Stomach (tissue), 9 donors: ENCODE data around the gene RSAD1. TPM values are rescaled to one million over a fixed set of nuclear protein-coding genes. Genes with fewer than 3 reads are reported as not detected.

ENCODE experiments used
- DNase-seq, 2 donors: peaks; one replicate each; pipeline versions ENCODE4 v3.0.0 to v3.0.0-alpha.2; 2013 to 2019
- H3K27ac ChIP-seq, 5 donors: fragments of 200-600 bp in 4 of 5; sonication (generic) in 4 of 5; one replicate each; pipeline ENCODE4 v1.5.1; 2013 to 2019; ENCODE audit warnings: mild to moderate bottlenecking in 1 of 5, moderate library complexity in 1 of 5
- H3K27me3 ChIP-seq, 3 donors: fragments of 200-600 bp; sonication (generic); one replicate each; pipeline ENCODE4 v1.5.1; 2017 to 2019; ENCODE audit warnings: mixed run types in 1 of 3
- H3K36me3 ChIP-seq, 4 donors: fragments of 200-600 bp; sonication (generic); 1 replicate in 3 of 4; 2 replicates in 1 of 4; pipeline ENCODE4 v1.5.1; 2016 to 2019
- H3K4me1 ChIP-seq, 4 donors: fragments of 200-600 bp; sonication (generic); one replicate each; pipeline ENCODE4 v1.5.1; 2016 to 2019
- H3K4me3 ChIP-seq, 4 donors: fragments of 200-600 bp; sonication (generic) in 3 of 4; one replicate each; pipeline ENCODE4 v1.5.1; 2016 to 2019; ENCODE audit warnings: mild to moderate bottlenecking in 1 of 4
- H3K9me3 ChIP-seq, 4 donors: fragments of 200-600 bp; sonication (generic); one replicate each; pipeline ENCODE4 v1.5.1; 2016 to 2019
- CTCF ChIP-seq, 7 experiments: fragments of 450-650 bp in 4 of 7; fragments of 200-600 bp in 3 of 7; sonication (generic) in 3 of 7; IDR thresholded peaks; one replicate each; pipeline ENCODE4 v1.5.1; 2016 to 2019; ENCODE audit warnings: antibody characterized with exemption in 7 of 7, control low read depth in 2 of 7, mild to moderate bottlenecking in 1 of 7
- EP300 ChIP-seq: sonication (generic); formaldehyde crosslinking; IDR thresholded peaks from one replicate; pipeline ENCODE4 v1.6.1; 2017; ENCODE audit warnings: antibody characterized with exemption
- POLR2A ChIP-seq, 4 donors: fragments of 450-650 bp; IDR thresholded peaks; one replicate each; pipeline ENCODE4 v1.6.1; 2016; ENCODE audit warnings: antibody characterized with exemption in 4 of 4, control low read depth in 2 of 4, mild to moderate bottlenecking in 1 of 4, moderate library complexity in 1 of 4
- POLR2AphosphoS5 ChIP-seq, 3 donors: sonication (generic); formaldehyde crosslinking; IDR thresholded peaks; one replicate each; pipeline ENCODE4 v1.6.1; 2016; ENCODE audit warnings: antibody characterized with exemption in 3 of 3
- whole genome bisulfite sequencing, 5 donors: extraction: QIAGEN DNeasy Blood & Tissue Kit in 3 of 5; methylation state at CpG; one replicate each; pipeline versions ENCODE4 v1.1.5 to v1.1.7; 2013 to 2018; 5-methylcytosine and 5-hydroxymethylcytosine counted together
- intact Hi-C: fragments of 100-400 bp; cut with DNase I; formaldehyde crosslinking; loops from one replicate; pipeline ENCODE4 v1.15.1; 2023; ENCODE audit warnings: low total_unique reads
- polyA plus RNA-seq, 3 donors: library from polyadenylated mRNA; stranded (reverse); fragments of 200-250 nt; gene quantifications; one replicate each; pipeline ENCODE4 v1.2.3, GENCODE V29; 2013
- total RNA-seq, 5 donors: library from RNA; depleted of rRNA; stranded (reverse); fragments of >200 nt; gene quantifications; one replicate each; pipeline versions ENCODE4 v1.1.0 to v1.2.3, GENCODE V29; 2014 to 2016
- donor health status: healthy with polysubstance abuse.
- donor health status: Bipolar disorder and iron deficiency.
- donor health status: healthy.

Gene RSAD1
- total and polyA plus RNA-seq, 8 donors = 18.7 to 54.8 (median 26.3) TPM

- DNase-seq = no peak
- 79 to 85% (median 81%) methylated on average over 6 to 8 of the region's 8 CpGs for WGBS, 5 donors
Measured at GRCh38 chr17:50492214-50492613, 13.6 kb downstream of the RSAD1 start.

GRCh38 chr17:50493744-50494143, 15.1 kb downstream of the RSAD1 start:
- 30 to 50% (median 38%) methylated on average over 3 of the region's 3 CpGs for WGBS, 5 donors
- H3K36me3 ChIP-seq = peaks cover 0 to 1% (median 0%) of the 10 kb centered on the region in 4 donors
- H3K27ac ChIP-seq = no peak overlapping the region
- TF ChIP-seq CTCF (IDR thresholded peaks at IDR 0.05) = no peak
- TF ChIP-seq EP300 = no peak
- no peak for TF ChIP-seq POLR2A (IDR thresholded peaks at IDR 0.05)
- no peak for TF ChIP-seq POLR2AphosphoS5 (IDR thresholded peaks at IDR 0.05)
- no peaks in the 10 kb centered on the region for H3K9me3 ChIP-seq
- DNase-seq = no peak
- no peak overlapping the region for H3K4me3 ChIP-seq
- H3K27me3 ChIP-seq = no peaks in the 10 kb centered on the region
- intact Hi-C loops = no loop called here
- no peaks in the 10 kb centered on the region for H3K4me1 ChIP-seq

More at GRCh38 chr17:50492214-50492613, 13.6 kb downstream of the RSAD1 start:
- peaks cover 0 to 16% (median 6%) of the 10 kb centered on the region in 4 donors for H3K36me3 ChIP-seq
- intact Hi-C loops = no loop called here
- H3K27ac ChIP-seq = no peak overlapping the region
- TF ChIP-seq POLR2A (IDR thresholded peaks at IDR 0.05) (no peak), CTCF (IDR thresholded peaks at IDR 0.05) (no peak), EP300 (no peak), POLR2AphosphoS5 (IDR thresholded peaks at IDR 0.05) (no peak)
- no peaks in the 10 kb centered on the region for H3K9me3 ChIP-seq
- no peaks in the 10 kb centered on the region for H3K4me1 ChIP-seq
- no peak overlapping the region for H3K4me3 ChIP-seq
- H3K27me3 ChIP-seq = no peaks in the 10 kb centered on the region

GRCh38 chr17:50495217-50495823, 16.7 kb downstream of the RSAD1 start:
- Histone ChIP-seq H3K36me3 (no peaks in the 10 kb centered on the region), H3K9me3 (no peaks in the 10 kb centered on the region), H3K27ac (no peak overlapping the region), H3K4me3 (no peak overlapping the region), H3K27me3 (no peaks in the 10 kb centered on the region), H3K4me1 (no peaks in the 10 kb centered on the region)
- no peak for DNase-seq
- intact Hi-C loops = no loop called here
- TF ChIP-seq EP300 = no peak
- TF ChIP-seq CTCF (IDR thresholded peaks at IDR 0.05) = no peak
- no peak for TF ChIP-seq POLR2A (IDR thresholded peaks at IDR 0.05)
- TF ChIP-seq POLR2AphosphoS5 (IDR thresholded peaks at IDR 0.05) = no peak
- WGBS, 5 donors = 80 to 96% (median 89%) methylated on average over 7 to 8 of the region's 8 CpGs

GRCh38 chr17:50495918-50496317, 17.3 kb downstream of the RSAD1 start:
- no peaks in the 10 kb centered on the region for H3K4me1 ChIP-seq
- H3K4me3 ChIP-seq = no peak overlapping the region
- 90 to 97% (median 94%) methylated on average over 8 of the region's 8 CpGs for WGBS, 5 donors
- DNase-seq = no peak
- intact Hi-C loops = no loop called here
- H3K27ac ChIP-seq = no peak overlapping the region
- H3K9me3 ChIP-seq = no peaks in the 10 kb centered on the region
- H3K27me3 ChIP-seq = no peaks in the 10 kb centered on the region
- no peak for TF ChIP-seq POLR2A (IDR thresholded peaks at IDR 0.05)
- TF ChIP-seq EP300 = no peak
- TF ChIP-seq POLR2AphosphoS5 (IDR thresholded peaks at IDR 0.05) = no peak
- TF ChIP-seq CTCF (IDR thresholded peaks at IDR 0.05) = no peak
- H3K36me3 ChIP-seq = no peaks in the 10 kb centered on the region
